ENCODE measurements around the gene PRKCI. TPM values are rescaled to one million over a fixed set of nuclear protein-coding genes. Genes with fewer than 3 reads are reported as not detected.

Gene PRKCI
- 31.8 and 32.5 TPM in 2 replicates for total RNA-seq

GRCh38 chr3:170221924-170222646, at the start of gene PRKCI:
PRKCI (plus strand) TSS chr3:170222424; CDS start chr3:170222670, 246 bp downstream.

GRCh38 chr3:170180908-170181885, 41.0 kb upstream of the PRKCI start, which contains the start of gene PHC3:
PHC3 (minus strand) TSS chr3:170181733; CDS start chr3:170181715, 18 bp downstream.

Other genes with a start within 250 kb of the PRKCI start
- gene GPR160, start 184.4 kb upstream of the PRKCI start, total RNA-seq: 0.97 and 1.2 TPM in 2 replicates
- 8.8 and 16.4 TPM in 2 replicates for gene PHC3, start 40.7 kb upstream of the PRKCI start, total RNA-seq
- gene SKIL, start 135.3 kb downstream of the PRKCI start, total RNA-seq: 111 and 124 TPM in 2 replicates
- gene CLDN11, start 196.4 kb downstream of the PRKCI start, total RNA-seq: 98.7 and 169 TPM in 2 replicates

Measured in epithelial cell of umbilical artery (primary cell).